Measurements from ENCODE around the gene YRDC.

GRCh38 chr1:37759451-37759850, 48.6 kb downstream of the YRDC start:
- TF ChIP-seq, protein P1, sequence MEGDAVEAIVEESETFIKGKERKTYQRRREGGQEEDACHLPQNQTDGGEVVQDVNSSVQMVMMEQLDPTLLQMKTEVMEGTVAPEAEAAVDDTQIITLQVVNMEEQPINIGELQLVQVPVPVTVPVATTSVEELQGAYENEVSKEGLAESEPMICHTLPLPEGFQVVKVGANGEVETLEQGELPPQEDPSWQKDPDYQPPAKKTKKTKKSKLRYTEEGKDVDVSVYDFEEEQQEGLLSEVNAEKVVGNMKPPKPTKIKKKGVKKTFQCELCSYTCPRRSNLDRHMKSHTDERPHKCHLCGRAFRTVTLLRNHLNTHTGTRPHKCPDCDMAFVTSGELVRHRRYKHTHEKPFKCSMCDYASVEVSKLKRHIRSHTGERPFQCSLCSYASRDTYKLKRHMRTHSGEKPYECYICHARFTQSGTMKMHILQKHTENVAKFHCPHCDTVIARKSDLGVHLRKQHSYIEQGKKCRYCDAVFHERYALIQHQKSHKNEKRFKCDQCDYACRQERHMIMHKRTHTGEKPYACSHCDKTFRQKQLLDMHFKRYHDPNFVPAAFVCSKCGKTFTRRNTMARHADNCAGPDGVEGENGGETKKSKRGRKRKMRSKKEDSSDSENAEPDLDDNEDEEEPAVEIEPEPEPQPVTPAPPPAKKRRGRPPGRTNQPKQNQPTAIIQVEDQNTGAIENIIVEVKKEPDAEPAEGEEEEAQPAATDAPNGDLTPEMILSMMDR (IDR thresholded peaks at IDR 0.05): no peak
- TF ChIP-seq POLR2A (IDR thresholded peaks at IDR 0.05): no peak

All from uterus (tissue), 2 donors.